Measurements from ENCODE around the gene FPR2. TPM values are rescaled to one million over a fixed set of nuclear protein-coding genes. Genes with fewer than 3 reads are reported as not detected.

The FPR2 gene
- total RNA-seq, 1 experiment from 2014 or later: not detected

DNA sequence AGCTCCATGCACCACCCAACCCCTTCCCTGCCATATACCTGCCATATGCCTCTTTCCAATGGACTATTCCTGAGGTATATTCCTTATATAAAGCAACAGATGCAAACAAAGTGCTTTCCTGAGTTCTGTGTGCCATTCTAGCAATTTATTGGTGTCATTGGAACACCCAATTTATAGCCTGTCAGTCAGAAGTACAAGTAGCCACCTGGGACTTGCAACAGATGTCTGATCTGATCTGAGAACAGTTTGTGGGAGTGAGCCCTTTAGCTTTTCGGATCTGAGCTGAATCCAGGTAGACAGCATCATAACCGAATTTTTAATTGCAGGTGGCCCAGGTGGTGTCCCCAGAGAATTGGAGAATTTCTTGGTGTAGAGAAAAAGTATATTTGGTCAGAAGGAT, 33.0 kb downstream of the FPR2 start:
- no peaks in the 10 kb centered on the region for H4K20me1 ChIP-seq (ENCODE audit: insufficient read depth)
- CTCF ChIA-PET: no interaction called here
- peaks cover 15% of the 10 kb centered on the region; the same call in 1 of the 2 replicates for H3K27me3 ChIP-seq (ENCODE audit: insufficient read depth, low read depth)
- H3K79me2 ChIP-seq (ENCODE audit: low read depth): no peaks in the 10 kb centered on the region
- no peak overlapping the region for H2AFZ ChIP-seq
- DNase-seq: no peak
- no peak overlapping the region for H3K4me2 ChIP-seq
- intact Hi-C loops (cut with micrococcal nuclease; ENCODE audit: unreplicated experiment): no loop called here
- TF ChIP-seq, protein P1, sequence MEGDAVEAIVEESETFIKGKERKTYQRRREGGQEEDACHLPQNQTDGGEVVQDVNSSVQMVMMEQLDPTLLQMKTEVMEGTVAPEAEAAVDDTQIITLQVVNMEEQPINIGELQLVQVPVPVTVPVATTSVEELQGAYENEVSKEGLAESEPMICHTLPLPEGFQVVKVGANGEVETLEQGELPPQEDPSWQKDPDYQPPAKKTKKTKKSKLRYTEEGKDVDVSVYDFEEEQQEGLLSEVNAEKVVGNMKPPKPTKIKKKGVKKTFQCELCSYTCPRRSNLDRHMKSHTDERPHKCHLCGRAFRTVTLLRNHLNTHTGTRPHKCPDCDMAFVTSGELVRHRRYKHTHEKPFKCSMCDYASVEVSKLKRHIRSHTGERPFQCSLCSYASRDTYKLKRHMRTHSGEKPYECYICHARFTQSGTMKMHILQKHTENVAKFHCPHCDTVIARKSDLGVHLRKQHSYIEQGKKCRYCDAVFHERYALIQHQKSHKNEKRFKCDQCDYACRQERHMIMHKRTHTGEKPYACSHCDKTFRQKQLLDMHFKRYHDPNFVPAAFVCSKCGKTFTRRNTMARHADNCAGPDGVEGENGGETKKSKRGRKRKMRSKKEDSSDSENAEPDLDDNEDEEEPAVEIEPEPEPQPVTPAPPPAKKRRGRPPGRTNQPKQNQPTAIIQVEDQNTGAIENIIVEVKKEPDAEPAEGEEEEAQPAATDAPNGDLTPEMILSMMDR (conservative IDR thresholded peaks at IDR 0.05): no peak
- TF ChIP-seq EZH2 (IDR thresholded peaks at IDR 0.05; ENCODE audit: low read depth): no peak
- no peaks in the 10 kb centered on the region for H3F3A ChIP-seq (ENCODE audit: insufficient read depth, low read depth)
- H3K4me1 ChIP-seq (replicated peaks; ENCODE audit: insufficient read depth): no peaks in the 10 kb centered on the region
- no peak overlapping the region for H3K4me3 ChIP-seq
- no peaks in the 10 kb centered on the region for H3K36me3 ChIP-seq (ENCODE audit: low read depth)
- H3K9me3 ChIP-seq (ENCODE audit: insufficient read depth, low read depth): no peaks in the 10 kb centered on the region; the same call in 1 of the 2 replicates
- BruUV-seq (replicated peaks): no TSS peak
- no peaks in the 10 kb centered on the region for H3K9me2 ChIP-seq (ENCODE audit: insufficient read depth)
- POLR2A ChIA-PET (ENCODE audit: unreplicated experiment): no interaction called here
- no peak overlapping the region for H3K27ac ChIP-seq

DNA sequence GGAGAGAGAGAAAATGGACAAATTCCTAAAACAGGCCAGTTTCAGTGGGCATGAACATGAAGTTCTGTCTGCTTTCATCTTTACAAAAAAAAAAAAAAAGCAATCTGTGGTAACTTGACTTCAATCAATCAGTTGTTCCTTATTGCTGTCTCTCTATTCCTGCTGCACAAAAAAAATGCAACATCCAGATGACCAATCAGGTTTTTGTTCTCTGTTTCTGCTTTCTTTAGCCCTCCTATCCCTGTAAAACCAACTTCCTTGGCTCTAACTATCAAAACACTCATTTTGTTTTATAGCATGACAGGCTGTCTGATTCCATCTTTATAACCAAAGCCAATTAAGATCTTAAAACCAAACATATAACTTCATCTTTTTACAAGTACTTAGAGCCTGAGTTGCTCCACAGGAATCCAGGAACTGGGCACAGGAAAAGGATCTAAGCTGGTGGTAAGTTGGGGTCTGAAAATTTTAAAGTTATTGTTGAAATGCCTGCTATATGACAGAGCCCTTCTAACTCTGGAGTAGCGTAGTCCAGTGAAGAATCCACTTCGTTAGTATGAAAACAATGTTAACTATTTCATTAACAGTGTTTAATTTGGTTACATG, 34.0 kb downstream of the FPR2 start, which contains the start of gene FPR3:
Gene FPR3, plus strand, starts transcription at position 273 of the 606 bp plus-strand sequence. CDS start 28,592 bp downstream, outside the sequence.
- H3K4me2 ChIP-seq: no peak within 1 kb of the TSS
- no peaks in the 10 kb centered on the region for H3F3A ChIP-seq (ENCODE audit: insufficient read depth, low read depth)
- no peak within 1 kb of the TSS for H2AFZ ChIP-seq
- no peaks in the 10 kb centered on the region for H4K20me1 ChIP-seq (ENCODE audit: insufficient read depth)
- no peaks in the 10 kb centered on the region for H3K9me2 ChIP-seq (ENCODE audit: insufficient read depth)
- peaks cover 6% of the 10 kb centered on the region; the same call in 1 of the 2 replicates for H3K27me3 ChIP-seq (ENCODE audit: insufficient read depth, low read depth)
- intact Hi-C loops (cut with micrococcal nuclease; ENCODE audit: unreplicated experiment): no loop called here
- no peaks in the 10 kb centered on the region for H3K79me2 ChIP-seq (ENCODE audit: low read depth)
- H3K4me3 ChIP-seq: no peak within 1 kb of the TSS
- H3K27ac ChIP-seq: no peak within 1 kb of the TSS
- TF ChIP-seq EZH2 (IDR thresholded peaks at IDR 0.05; ENCODE audit: low read depth): no peak
- TF ChIP-seq, protein P1 (conservative IDR thresholded peaks at IDR 0.05): no peak
- H3K36me3 ChIP-seq (ENCODE audit: low read depth): no peaks in the 10 kb centered on the region
- BruUV-seq (replicated peaks): no TSS peak
- no peaks in the 10 kb centered on the region for H3K4me1 ChIP-seq (replicated peaks; ENCODE audit: insufficient read depth)
- H3K9me3 ChIP-seq (ENCODE audit: insufficient read depth, low read depth): no peaks in the 10 kb centered on the region; the same call in 1 of the 2 replicates
- POLR2A ChIA-PET (ENCODE audit: unreplicated experiment): no interaction called here
- CTCF ChIA-PET: no interaction called here
- DNase-seq: no peak

DNA sequence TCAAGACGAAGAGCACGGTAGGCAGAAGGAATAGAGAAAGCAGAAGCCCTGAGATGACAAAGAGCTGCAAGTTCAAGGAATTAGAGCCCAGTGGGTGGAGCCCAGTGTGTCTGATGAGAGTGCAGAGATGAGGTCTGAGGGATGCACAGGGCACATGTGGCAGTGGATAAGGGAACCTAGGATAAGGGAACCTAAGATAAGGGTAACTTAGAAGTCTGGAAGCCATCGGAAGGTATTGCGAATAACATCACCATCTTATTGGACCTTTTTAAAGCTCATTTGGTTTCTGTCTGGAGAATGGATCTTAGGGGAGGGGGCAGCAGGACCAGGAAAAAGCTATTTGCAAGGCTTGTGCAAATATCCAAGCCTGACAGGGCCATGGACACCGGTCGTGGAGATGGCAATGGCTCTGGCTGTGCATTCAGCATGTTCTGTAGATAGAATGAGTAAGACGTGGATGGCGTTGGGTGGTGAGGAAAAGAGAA, 35.3 kb downstream of the FPR2 start:
- H3K9me3 ChIP-seq (ENCODE audit: insufficient read depth, low read depth): no peaks in the 10 kb centered on the region; the same call in 1 of the 2 replicates
- H3K27me3 ChIP-seq (ENCODE audit: insufficient read depth, low read depth): peaks cover 6% of the 10 kb centered on the region; the same call in 1 of the 2 replicates
- no peak overlapping the region for H3K4me3 ChIP-seq
- H4K20me1 ChIP-seq (ENCODE audit: insufficient read depth): no peaks in the 10 kb centered on the region
- intact Hi-C loops (cut with micrococcal nuclease; ENCODE audit: unreplicated experiment): no loop called here
- TF ChIP-seq, protein P1 (conservative IDR thresholded peaks at IDR 0.05): no peak
- no peak for TF ChIP-seq EZH2 (IDR thresholded peaks at IDR 0.05; ENCODE audit: low read depth)
- no peaks in the 10 kb centered on the region for H3K9me2 ChIP-seq (ENCODE audit: insufficient read depth)
- no TSS peak for BruUV-seq (replicated peaks)
- no peaks in the 10 kb centered on the region for H3K79me2 ChIP-seq (ENCODE audit: low read depth)
- DNase-seq: no peak
- ChIA-PET CTCF (no interaction called here), POLR2A (ENCODE audit: unreplicated experiment) (no interaction called here)
- H2AFZ ChIP-seq: no peak overlapping the region
- no peak overlapping the region for H3K27ac ChIP-seq
- H3K36me3 ChIP-seq (ENCODE audit: low read depth): no peaks in the 10 kb centered on the region
- H3F3A ChIP-seq (ENCODE audit: insufficient read depth, low read depth): no peaks in the 10 kb centered on the region
- no peak overlapping the region for H3K4me2 ChIP-seq
- no peaks in the 10 kb centered on the region for H3K4me1 ChIP-seq (replicated peaks; ENCODE audit: insufficient read depth)

Data from PC-9 (cell line).